GM19025 (cell line): ENCODE results near the gene TGFB1I1.

Source experiments
- ATAC-seq: cut with Tn5 transposase; IDR thresholded peaks from one replicate; pipeline ENCODE4 v1.9.1; 2021; ENCODE audit warnings: mild to moderate bottlenecking, low read depth, moderate library complexity; ENCODE audit not compliant: unreplicated experiment

TGFB1I1 gene

DNA sequence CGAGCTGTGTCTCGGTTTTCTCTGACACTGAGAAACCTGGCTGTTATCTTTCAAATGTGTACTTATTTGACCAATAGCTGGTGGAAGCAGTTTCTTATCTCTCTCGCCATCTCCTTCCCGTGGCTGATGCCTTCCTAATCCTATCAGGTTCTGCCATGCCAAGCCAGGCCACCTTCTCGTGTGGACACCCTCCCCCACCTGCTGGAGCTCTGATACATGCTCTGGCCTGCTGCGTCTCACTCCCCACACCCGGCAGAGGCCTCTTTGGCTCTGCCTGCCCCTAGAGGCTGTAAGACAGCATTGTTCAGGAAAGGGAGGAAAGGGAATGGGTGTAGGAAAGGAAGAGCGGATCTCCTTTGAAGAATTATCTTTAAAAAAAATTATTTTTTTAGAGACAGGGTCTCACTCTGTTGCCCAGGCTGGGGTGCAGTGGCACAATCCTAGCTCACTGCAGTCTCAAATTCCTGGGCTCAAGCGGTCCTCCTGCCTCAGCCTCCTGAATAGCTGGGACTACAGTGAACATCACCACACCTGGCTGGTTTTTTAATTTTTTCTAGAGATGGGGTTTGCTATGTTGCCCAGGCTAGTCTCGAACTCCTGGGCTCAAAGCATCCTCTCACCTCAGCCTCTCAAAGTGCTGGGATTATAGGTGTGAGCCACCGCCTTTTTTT is 20.1 kb upstream of the TGFB1I1 start:
- ATAC-seq: no peak

DNA sequence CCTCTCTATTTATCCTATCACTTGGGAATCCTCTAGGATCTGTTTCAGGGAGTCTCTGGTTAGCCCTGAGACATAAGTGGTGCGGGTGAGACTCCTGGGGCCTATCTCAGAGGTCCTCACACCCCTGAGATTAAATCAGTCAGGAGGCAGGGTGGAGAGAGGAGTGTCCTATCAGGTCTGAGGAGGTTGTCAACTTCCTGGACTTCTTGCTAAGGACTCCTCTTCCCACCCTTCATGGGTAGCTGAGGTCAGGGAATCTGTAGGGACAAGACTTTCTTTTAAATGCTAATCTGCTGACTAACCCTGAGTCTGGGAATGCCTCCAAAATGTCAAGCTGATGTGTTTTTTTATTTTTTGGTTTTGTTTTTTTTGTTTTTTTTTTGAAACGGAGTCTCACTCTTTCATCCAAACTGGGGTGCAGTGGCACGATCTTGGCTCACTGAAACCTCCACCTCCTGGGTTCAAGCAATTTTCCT is 19.3 kb upstream of the TGFB1I1 start:
- ATAC-seq: no peak

DNA sequence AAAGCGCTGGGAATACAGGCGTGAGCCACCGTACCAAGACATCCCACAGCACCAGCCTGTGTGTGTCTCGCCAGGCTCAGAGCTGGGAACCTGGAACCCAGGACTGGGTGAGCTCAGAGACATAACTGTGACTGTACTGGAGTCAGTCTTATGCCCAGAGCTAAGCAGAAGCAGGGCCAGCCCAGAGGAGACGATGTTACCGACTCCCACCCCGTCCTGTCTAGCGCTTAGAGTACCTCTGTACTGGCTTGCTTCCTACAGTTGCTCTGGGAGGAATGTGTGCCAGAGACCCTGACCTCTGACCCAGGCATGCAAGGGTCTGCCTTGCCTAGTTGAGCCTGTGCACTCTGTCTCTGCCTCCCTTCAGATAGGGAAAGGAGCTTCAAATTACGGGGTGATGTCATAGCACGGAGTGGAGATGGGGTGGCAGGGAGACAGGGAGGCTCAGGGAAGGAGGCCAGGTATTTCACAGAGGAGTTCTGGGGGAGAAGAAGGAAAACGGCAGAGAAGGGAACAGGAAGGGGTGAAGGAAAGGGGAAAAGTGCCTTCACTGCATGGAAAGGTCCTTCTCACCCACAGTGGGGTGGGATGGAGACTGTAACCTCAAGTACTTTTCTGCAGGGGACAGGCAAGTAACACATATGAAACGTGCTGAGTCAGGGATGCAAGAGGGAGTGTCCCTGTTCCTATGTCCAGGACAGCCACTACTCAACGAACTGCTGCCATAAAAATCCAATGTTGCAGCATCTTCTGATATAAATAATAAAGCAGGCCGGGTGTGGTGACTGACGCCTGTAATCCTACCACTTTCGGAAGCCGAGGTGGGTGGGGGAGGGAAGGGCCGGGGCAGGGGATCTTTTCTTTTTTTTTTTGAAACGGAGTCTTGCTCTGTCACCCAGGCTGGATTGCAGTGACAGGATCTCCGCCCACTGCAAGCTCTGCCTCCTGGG is 18.4 kb upstream of the TGFB1I1 start:
- ATAC-seq: no peak

DNA sequence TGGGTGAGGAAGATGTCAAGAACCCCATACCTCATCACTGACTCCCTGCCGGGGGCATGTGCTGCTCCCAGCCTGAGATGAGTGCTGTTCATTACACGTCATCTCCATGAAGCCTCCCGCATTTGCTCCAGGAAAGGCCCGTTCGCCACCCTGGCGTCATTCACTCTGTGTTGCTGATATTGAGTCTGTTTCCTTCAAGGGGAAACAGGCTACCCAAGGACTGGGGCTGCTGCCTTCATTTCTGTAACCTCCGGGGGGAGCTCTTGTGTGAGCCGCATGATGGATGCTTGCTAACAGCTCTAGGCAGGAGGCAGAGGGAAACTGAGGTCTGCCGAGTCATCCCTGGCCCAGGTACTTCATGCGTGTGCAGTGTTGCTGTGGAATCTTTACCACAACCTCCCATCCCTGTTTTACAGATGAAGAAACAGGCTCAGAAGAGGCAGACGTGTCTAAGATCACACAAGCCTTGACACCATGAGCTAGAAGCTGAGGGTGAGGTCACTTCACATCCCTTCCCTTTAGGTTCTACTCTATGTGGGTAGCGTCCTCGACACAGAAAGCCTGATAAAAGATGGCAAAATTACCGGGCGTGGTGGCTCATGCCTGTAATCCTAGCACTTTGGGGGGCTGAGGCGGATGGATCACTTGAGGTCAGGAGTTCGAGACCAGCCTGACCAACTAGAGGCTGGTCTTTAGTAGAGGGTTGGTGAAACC is 16.2 kb upstream of the TGFB1I1 start:
- no peak for ATAC-seq

DNA sequence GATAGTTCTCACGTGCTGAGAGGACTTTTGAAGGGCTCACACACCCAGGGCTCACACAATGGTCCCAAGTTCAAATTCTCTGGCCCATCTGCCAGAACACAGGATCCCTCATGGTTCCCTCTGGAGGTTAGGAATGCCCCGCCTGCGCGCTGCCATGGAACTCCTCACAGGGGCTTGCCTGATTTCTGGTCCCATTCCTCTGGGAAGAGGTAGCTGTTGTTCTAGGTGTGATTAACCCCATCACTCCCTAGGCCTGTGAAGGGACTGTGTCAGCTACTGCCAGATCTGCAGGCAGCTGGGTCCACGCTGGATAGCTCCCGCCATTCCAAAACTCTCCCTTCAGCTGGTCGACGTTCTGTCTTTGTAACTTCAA is 15.0 kb upstream of the TGFB1I1 start:
- no peak for ATAC-seq

DNA sequence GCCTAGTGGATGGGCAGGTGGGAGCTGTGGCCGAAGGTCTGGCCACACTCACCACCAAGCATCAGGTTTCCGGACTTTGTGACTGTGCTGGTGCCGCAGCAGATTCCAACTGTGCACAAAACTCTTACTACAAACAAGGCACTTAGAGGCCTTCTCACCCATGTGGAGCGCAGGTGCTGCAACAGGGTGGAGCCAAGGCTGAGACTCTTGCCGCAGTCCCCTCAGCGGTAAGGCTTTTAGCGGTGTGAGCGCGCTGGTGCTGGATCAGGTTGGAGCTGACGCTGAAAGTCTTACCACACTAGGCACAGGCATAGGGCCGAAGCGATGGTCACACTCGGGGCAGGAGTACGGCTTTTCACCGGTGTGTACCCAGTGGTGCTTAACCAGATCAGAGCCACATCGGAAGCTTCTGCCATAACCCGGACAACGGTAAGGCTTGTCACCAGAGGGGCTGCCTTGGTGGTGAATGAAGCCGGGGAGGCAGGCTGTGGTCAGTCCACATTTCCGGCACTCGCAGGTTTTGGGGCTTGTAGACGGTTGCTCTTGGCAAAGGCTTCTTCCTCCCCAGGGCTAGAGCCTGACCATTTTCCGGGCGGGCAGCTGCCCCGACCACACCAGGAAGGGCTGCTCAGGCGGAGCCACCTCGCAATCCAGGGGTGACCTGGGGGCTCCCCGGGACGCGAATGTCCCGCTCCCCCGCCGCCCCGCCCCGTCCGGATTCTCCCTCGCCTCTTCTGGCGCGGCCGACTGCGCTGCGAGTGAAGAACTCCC is 13.7 kb upstream of the TGFB1I1 start:
- no peak for ATAC-seq

DNA sequence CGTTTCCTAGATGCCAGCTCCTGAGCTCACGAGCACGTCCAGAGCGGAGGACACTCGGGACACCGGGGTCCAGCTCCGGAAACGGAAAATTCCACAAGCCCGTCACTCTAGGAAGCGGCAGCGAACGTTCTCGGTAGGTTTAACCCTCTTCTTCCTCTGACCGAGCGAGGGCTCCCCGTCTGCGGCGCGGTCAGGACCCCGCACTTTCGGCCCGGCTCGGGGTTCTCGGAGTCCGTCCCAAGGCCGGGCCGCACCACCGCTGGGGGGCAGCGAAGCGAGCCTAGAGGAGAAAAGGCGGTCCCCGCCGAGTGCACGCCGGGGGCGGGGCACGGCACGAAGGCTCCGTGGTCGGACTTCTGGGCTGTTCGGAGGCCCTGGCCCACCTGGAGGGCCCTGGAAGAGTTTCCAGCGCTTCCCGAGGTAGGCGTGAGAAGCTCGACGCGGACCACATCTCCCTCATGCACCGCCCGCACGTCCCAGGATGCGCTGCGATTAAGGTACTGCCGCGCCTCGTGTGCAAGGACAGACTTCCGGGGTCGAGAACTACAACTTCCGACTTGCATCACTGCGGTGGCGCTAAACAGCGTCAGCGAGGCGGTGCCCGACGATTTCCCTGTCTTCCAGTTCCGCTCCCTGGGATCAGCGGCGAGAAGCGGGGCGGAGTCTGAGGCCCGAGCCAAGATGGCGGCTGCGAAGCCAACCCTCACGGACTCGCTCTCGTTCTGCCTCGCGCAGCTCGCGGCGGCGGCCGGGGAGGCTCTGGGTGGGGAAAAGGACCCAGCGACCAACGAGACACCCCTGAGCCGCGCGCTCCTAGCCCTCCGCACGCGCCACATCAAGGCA is 12.9 kb upstream of the TGFB1I1 start, which contains the start of gene ARMC5:
TSS of gene ARMC5 (plus strand) at position 658 of the 843 bp plus-strand sequence. CDS start at position 682, 24 bp downstream.
- ATAC-seq: peak; percentile 69

DNA sequence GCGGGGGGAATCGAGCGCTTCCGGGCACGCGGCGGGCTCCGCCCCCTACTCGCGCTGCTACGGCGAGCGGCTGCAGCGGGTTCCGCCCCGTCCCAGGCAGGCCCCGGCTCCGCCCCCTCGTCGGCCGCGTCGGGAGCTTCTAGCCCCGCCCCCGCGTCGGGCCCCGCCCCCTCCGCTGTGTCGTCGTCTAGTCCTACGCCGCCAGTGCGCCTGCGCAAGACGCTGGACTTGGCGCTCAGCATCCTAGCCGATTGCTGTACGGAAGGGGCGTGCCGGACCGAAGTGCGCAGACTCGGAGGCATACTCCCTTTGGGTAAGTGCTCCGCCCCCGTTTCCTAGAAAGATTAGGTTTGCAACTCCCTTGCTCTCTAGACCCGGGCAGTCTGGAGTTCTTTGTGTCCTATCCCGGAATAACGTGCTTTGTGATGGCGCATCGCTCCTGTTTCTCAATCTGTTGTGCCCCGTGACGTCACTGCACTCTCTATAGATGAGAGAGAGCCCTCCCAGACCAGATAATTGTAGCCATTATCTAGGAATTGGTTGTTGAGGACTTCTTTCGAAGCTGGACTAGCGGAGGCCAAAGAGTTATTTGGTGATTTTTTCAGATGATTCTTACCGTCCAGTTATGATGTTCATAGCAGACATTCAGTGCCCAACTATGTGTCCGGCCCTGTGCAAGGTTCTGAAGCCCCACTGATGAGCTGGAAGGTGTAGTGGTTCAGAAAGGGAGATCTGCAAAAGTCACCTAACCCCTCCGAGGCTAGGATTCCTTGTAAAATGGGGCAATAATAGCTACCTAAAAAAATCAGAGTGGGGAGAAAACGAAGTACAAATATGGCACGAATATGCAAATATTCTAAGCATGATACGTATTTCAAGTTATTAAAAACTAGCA is 12.0 kb upstream of the TGFB1I1 start:
- peak; percentile 72 for ATAC-seq

DNA sequence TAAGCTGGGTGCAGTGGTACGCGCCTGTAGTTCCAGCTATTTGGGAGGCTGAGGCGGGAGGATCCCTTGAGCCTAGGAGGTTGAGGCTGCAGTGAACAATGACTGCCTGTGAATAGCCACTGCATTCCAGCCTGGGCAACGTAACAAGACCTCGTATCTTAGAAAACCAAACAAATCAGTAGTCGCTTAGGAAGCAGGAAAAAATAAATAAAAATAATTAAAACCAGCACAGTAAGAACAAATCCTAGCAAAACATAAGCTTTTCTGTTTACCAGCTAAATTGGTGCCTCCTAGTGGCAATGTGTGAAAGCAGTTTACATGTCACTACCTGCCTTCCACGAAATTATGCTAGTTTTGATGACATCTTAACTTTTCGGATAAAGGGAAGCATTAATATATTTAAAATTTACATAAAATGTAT is 11.4 kb upstream of the TGFB1I1 start:
- ATAC-seq: no peak

DNA sequence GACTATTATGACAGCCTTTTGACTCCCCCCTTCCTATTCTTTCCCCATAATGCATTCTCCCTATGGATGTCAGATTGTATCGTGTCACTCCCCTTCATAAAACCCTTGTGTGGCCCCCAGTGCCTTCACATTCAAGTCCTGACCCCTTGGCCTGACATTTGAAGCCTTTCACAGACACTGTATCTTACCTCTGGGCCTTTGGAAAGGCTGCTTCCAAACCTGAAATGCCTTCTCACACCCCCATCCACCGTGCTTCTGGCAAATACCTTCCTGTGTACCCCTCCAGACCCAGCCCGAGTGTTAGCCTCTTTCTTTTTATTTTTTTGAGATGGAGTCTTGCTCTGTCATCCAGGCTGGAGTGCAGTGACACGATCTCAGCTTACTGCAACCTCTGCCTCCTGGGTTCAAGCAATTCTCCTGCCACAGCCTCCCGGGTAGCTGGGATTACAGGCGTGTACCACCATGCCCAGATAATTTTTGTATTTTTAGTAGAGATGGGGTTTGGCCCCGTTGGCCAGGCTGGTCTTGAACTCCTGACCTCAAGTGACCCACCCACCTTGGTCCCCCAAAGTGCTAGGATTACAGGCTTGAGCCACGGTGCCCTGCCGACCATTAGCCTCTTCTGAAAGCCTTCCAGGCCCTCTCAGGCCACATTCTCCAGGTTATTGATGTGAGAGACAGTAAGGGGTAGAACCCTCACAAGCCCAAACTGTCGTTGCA is 10.6 kb upstream of the TGFB1I1 start:
- no peak for ATAC-seq

DNA sequence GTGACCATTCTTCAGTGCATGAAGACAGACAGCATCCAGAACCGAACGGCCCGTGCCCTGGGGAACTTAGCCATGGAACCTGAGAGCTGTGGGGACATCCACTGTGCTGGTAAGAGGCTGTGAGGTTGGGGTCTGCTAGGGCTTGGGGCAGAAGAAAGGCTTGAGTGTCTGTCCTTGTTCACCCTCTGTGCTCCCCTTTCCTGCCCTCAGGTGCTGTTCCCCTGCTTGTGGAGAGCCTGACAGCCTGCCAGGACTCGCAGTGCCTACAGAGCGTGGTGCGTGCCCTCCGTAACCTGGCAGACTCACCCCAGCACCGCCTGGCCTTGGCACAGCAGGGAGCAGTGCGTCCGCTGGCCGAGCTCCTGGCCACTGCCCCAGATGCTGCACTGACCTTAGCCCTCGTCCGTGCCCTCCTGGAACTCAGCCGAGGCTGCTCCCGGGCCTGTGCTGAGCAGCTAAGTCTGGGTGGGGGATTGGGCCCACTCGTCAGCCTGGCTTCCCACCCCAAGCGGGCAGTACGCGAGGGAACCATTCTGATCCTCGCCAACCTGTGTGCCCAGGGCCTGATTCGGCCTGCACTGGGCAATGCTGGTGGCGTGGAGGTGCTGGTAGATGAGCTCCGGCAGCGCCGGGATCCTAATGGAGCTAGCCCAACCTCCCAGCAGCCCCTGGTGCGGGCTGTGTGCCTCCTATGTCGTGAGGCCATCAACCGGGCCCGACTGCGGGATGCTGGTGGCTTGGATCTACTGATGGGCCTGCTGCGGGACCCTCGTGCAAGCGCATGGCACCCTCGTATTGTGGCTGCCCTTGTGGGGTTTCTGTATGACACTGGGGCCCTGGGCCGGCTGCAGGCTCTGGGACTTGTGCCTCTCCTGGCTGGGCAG is 9.8 kb upstream of the TGFB1I1 start:
- no peak for ATAC-seq

DNA sequence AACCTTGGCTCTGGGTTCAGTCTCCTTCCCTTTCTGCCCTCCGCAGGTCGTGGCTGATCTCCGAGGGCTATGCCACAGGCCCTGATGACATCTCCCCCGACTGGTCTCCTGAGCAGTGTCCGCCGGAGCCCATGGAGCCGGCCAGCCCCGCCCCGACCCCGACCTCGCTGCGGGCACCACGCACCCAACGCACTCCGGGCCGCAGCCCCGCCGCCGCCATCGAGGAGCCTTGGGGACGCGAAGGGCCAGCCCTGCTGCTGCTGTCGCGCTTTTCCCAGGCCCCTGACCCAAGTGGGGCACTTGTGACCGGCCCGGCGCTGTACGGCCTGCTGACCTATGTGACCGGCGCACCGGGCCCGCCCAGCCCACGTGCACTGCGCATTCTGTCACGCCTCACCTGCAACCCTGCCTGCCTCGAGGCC is 7.6 kb upstream of the TGFB1I1 start:
- no peak for ATAC-seq

DNA sequence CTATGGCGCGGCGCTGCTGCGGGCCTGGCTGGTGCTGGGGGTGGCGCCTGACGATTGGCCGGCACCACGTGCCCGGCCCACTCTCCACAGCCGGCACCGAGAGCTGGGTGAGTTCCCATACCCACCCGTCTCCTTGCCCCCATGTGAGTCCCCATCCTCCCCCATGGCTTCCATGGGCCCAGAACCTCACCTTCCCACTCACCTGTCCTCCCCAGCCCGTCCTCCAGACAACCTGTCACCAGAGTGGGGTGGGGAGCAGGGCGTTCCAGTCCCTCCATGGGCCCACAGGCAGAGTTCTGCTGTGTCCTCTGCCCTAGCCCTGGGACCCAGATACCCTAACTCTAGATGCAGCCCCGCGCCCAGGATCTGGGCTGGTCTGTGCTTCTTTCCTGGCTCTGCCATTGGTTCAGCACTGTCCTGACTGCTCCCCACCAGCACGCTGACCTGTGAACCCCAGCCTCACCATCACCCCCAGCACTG is 7.1 kb upstream of the TGFB1I1 start:
- no peak for ATAC-seq

DNA sequence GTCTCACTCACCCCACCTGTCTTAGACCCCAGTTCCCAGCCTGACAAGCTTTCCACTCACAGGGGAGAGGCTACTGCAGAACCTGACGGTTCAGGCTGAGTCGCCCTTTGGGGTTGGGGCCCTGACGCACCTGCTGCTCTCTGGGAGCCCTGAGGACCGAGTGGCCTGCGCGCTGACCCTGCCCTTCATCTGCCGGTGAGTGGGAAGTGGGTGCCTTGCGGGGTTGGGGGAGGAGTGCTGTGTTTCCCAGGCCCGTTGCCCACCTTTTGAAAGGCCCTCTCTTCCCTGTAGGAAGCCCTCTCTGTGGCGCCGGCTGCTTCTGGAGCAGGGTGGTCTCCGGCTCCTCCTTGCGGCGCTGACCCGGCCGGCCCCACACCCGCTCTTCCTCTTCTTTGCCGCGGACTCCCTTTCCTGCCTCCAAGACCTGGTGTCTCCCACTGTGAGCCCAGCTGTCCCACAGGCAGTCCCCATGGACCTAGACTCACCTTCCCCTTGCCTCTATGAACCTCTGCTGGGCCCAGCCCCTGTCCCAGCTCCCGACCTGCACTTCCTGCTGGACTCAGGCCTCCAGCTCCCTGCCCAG is 6.1 kb upstream of the TGFB1I1 start:
- ATAC-seq: no peak

DNA sequence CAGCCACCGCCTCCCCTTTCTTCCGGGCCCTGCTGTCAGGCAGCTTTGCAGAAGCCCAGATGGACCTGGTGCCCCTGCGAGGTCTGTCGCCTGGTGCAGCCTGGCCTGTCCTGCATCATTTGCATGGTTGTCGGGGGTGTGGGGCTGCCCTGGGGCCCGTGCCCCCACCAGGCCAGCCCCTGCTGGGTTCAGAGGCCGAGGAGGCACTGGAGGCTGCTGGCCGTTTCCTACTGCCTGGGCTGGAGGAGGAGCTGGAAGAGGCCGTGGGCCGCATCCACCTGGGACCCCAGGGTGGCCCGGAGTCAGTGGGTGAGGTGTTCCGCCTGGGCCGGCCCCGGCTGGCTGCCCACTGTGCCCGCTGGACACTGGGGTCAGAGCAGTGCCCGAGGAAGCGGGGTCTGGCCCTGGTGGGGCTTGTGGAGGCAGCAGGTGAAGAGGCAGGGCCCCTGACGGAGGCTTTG is 5.5 kb upstream of the TGFB1I1 start:
- no peak for ATAC-seq

DNA sequence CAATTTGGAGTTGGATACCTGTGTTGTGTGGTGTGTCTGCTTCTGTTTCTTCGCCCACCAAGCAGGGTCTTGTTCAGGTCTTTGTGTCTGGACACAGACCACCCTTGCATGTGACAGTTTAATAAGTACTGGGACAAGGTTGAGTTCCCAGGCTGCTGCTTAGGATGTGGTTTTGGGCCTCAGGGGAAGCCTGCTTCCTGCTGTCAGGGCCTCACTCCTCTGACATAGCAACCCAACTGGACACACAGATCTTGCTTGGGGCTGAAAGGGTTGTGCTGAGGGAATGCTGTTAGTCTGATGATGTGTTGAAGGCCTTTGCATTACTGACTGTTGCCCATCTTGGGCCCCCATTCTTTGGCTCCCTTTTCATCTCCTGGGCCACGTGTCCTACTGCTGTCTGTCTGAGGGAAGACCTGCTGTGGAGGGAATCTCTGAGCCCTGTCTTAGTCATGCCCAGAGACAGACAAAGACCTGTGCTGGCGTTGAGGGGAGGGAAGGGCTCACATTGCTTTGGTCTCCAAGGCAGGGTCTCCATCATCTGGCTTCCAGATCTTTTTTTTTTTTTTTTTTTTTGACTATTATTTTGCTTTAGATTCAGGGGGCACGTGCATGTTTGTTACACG is 4.7 kb upstream of the TGFB1I1 start:
- peak; percentile 54 for ATAC-seq
